GM19463 (cell line): ENCODE results near the gene YAF2.
"Not testable (repeated sequence)": the region's sequence is repeated elsewhere in the genome, so short reads cannot be mapped to it uniquely, and the experiment has no call there.

Experiments used
- ATAC-seq: cut with Tn5 transposase; IDR thresholded peaks from one replicate; pipeline ENCODE4 v1.9.1; 2021; ENCODE audit warnings: mild to moderate bottlenecking, moderate library complexity; ENCODE audit not compliant: unreplicated experiment

The YAF2 gene

GRCh38 chr12:42199007-42199406, 39.0 kb downstream of the YAF2 start:
- ATAC-seq: no peak

DNA sequence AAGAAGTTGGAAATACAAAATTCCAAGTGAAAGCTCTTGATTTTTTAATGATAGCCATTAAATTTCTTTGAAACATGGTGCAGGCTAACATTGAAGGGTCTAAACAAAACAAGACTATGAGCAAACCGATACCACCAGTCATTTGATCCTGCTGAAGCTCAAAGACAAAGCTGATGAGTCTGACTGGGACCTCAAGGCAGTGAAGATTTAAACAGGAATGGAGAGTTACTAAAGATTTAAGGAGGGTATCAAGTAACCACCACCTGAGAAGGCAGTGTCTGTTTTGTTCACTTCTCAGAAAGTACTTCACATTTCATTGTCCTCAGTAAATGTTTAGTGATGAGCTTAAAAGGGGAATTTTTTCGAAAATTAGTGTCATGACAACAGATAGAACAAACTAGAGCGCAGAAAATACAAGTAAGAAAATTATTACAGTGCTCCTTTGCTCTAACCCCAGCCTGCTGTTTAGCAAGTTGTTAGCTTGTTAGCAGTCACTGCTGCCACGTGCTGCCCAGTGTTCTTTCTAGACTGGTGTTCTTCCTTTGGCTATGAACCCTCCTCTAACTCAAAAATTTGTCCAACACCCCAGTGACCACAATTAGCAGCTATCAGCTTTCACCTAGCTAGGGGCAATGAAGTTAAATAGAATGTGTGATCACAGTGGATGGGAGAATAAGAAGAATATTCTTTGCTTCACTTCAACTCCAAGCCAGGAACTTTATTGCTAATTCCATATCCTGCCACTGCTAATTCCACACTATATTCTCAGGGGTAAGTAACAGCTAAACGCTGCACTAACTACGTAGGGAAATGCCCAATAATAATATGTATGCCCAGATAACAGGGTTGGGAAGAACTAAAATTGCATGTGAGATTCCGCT, 41.1 kb downstream of the YAF2 start:
- no peak for ATAC-seq

DNA sequence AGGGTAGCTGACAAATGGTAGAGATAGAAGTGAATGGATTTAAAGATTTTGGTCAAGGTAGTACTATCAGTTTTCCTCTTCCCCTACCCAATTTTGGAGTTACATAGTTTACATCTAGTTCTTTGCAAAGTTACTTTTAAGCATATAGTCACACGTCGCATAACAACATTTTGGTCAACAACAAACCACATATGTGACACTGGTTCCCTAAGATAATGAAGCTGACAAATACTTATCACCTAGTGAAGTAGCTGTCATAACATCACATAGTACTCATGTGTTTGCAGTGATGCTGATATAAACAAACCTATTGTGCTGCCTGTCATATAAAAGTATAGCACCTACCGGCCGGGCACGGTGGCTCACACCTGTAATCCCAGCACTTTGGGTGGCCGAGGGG, 45.4 kb downstream of the YAF2 start:
- no peak for ATAC-seq

DNA sequence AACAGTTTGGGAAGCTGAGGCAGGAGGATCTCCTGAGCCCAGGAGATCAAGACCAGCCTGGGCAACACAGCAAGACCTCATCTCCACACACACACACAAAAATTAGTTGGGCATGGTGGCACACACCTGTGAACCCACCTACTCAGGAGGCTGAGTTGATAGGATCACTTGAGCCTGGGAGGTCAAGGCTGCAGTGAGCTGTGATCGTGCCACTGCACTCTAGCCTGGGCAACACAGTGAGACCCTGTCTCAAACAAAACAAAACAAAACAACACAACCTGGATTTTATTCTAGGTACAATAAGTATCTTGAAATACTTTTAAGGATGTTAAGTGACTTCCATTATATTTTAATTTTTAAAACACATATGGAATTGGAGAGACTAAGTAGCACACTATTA, 45.8 kb downstream of the YAF2 start:
- ATAC-seq: no peak

DNA sequence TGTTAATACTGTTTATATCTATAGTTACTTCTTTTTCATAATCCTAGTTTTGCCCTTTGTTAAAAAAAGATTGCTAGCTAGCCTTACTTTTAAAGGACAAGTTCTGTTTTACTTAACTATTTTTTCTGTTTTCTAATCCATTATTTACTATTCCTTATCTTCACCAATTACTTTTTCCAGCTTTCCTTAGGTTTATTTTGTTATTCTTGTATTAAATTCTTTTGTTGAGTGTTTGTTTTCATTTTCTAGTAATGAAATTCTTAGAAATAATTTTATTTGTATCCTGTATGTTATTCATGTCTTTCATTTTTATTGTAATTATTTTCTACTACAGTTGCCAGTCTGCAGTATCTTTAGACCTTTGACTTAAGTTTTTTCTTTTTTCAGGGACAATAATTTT, 47.7 kb downstream of the YAF2 start:
- ATAC-seq: no peak

DNA sequence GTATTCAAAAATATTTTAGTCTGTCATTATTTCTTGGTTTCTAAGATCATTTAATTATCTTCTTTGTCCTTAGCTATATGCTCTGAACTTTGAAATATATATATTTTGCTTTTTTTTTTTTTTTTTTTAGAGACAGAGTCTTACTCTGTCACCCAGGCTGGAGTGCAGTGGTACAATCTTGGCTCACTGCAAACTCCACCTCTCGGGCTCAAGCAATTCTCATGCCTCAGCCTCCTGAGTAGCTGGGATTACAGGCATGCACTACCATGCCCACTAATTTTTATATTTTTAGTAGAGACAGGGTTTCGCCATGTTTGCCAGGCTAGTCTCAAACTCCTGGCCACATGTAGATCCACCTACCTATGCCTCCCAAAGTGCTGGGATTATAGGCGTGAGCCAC, 49.8 kb downstream of the YAF2 start:
- not testable (repeated sequence) for ATAC-seq

DNA sequence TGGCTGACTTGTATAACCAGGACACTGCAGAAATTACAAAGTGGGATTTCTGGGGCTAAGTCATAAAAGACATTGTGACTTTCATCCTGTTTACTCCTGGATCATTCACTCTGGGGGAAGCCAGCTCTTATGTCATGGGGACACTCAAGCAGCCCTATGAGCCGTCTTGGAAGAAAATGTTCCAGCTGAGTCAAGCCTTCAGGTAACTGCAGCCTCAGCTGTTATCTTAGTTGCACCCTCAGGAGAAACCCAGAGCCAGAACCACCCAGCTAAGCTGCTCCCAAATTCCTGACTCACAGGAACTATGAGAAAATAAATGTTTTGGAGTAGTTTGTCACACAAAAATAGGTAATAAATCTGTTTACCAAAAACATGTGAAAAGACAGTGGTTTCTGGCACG, 50.2 kb downstream of the YAF2 start:
- no peak for ATAC-seq

- ATAC-seq: no peak
Measured at GRCh38 chr12:42186793-42187192, 51.3 kb downstream of the YAF2 start.

- no peak for ATAC-seq
Measured at GRCh38 chr12:42182394-42182793, 55.7 kb downstream of the YAF2 start.

DNA sequence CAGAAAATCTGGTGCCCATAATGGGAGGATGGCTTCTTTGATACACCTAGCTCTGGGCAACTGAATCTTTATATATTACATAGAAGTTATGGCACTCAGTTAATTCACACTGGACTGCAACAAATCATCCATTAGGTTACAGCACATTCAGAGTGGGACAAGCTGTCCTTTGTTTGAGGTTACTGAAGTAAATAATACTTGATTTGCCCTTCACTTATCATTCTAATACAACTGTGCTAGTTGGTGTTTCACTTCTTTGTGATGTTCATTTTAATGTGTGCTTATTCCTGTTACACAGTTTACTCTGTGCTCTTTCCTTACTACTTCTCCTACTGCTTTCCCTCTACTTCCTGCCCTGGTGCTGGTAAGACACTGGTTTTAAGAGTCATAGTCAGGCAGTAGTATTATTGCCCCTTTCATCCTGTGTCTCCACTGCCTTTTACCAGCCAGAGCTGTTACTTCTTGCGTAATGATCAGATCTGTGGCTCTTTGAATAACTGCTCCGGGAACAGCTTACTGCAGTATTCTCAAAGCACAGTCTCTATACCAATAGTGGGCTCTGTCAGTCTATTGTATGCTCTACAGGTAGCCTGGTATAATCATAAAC, 57.0 kb downstream of the YAF2 start:
- no peak for ATAC-seq

DNA sequence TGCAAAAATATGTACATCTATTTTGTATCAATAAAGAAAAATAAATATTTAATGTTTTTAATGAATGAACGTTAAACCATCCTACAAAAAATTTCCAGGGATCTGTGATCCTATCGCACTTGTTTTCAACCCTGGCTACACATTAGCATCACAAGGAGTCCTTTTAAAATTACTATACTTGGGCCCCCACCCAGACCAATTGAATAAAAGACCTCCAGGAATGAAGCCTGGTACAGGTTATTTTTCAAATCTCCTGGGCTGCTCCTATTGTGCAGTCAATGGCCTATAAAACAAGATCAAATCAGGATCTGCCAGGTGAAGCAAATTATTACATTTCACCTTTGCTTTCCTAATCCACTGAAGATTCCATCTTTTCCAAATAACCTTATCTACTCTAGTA, 59.9 kb downstream of the YAF2 start:
- no peak for ATAC-seq

DNA sequence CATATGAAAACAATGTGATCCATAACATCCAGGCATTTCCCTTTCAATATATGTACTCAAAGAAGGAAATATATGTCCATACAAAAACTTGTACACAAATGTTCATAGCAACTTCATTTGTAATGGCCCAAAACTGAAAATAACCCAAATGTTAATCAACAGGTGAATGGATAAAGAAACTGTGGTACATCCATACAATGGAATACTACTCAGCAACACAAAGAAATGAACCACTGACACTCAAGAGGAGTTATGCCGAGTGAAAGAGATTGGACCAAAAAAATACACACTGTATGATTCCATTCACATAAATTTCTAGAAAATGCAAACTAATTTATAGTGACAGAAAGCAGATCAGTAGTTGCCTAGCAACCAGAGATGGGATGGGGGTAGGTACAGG, 63.1 kb downstream of the YAF2 start:
- no peak for ATAC-seq

GRCh38 chr12:42173961-42174521, 64.0 kb downstream of the YAF2 start:
- no peak for ATAC-seq

- ATAC-seq: no peak
Measured at GRCh38 chr12:42172441-42173210, 65.4 kb downstream of the YAF2 start.

DNA sequence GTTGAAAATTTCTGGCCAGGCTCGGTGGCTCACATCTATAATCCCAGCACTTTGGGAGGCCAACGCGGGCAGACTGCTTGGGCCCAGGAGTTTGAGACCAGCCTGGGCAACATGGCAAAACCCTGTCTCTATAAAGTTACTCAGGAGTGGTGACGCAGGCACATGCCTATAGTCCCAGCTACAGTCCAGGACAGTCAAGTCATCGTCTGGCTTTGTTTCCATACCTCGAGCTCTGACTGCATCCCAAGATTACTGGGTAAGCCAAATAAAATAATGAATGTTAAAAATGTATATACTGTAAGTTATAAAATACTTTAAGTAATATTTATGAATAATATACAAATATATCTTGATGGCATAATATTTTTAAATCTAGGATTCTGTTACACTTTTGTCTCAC, 70.3 kb downstream of the YAF2 start:
- no peak for ATAC-seq

- no peak for ATAC-seq
Measured at GRCh38 chr12:42166501-42166900, 71.5 kb downstream of the YAF2 start.

DNA sequence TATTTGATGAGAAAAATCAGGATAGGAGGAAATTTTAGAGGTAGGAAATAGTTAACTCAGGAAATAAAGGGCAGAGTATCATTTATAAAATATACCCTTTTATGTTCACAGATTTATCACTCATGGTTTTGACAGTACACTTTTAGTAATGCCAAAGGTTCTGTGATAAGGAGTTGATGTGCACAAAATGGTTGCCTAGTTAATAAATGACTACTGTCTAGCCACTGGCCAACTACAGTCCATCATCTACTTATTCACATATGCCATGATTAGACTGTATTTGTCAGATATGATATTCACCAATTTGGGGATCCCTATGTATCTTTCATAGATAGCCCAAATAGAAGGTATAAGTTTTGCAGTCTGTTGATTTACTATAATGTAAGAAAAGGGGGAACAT, 74.1 kb downstream of the YAF2 start:
- ATAC-seq: no peak

- ATAC-seq: no peak
Measured at GRCh38 chr12:42162965-42163364, 75.1 kb downstream of the YAF2 start.

- no peak for ATAC-seq
Measured at GRCh38 chr12:42162193-42162592, 75.9 kb downstream of the YAF2 start.

GRCh38 chr12:42161529-42161928, 76.5 kb downstream of the YAF2 start:
- no peak for ATAC-seq

GRCh38 chr12:42156232-42156631, 81.8 kb downstream of the YAF2 start:
- ATAC-seq: no peak
